CD14-positive monocyte (primary cell): ENCODE measurements around the gene SMARCB1. TPM values are rescaled to one million over a fixed set of nuclear protein-coding genes. Genes with fewer than 3 reads are reported as not detected.

Experiments
- DNase-seq, 3 donors: peaks; one replicate each; pipeline ENCODE4 v3.0.0-alpha.2; 2011 to 2022
- H2AFZ ChIP-seq: 2 replicates; pipeline ENCODE4 v1.6.0; 2012; ENCODE audit warnings: mild to moderate bottlenecking, low read depth, low read length, inconsistent platforms; ENCODE audit not compliant: insufficient read depth, poor library complexity, severe bottlenecking
- H3K27ac ChIP-seq, 2 donors: 1 replicate in 1 of 2; 2 replicates in 1 of 2; pipeline ENCODE4 v1.5.1; 2012 to 2013; ENCODE audit warnings: low read length in 2 of 2, control low read depth in 1 of 2, inconsistent platforms in 1 of 2, low read depth in 1 of 2, mild to moderate bottlenecking in 1 of 2
- H3K27me3 ChIP-seq, 2 donors: one replicate each; pipeline versions ENCODE4 v1.6.0 to v1.6.1; 2011 to 2013; ENCODE audit warnings: low read length in 2 of 2; ENCODE audit not compliant: control insufficient read depth in 2 of 2, insufficient read depth in 2 of 2
- H3K36me3 ChIP-seq, 2 donors: replicated peaks in 1 of 2; 1 replicate in 1 of 2; 2 replicates in 1 of 2; pipeline versions ENCODE4 v1.5.1 to v1.6.1; 2012 to 2013; ENCODE audit warnings: low read length in 2 of 2, control low read depth in 1 of 2, inconsistent platforms in 1 of 2, mild to moderate bottlenecking in 1 of 2; ENCODE audit not compliant: insufficient read depth in 2 of 2, control insufficient read depth in 1 of 2
- H3K4me1 ChIP-seq, 2 donors: 1 replicate in 1 of 2; 2 replicates in 1 of 2; pipeline versions ENCODE4 v1.5.1 to v1.6.1; 2012 to 2013; ENCODE audit warnings: low read length in 2 of 2, control low read depth in 1 of 2, inconsistent platforms in 1 of 2, mild to moderate bottlenecking in 1 of 2, moderate library complexity in 1 of 2; ENCODE audit not compliant: insufficient read depth in 2 of 2, control insufficient read depth in 1 of 2
- H3K4me2 ChIP-seq: replicated peaks from 2 replicates; pipeline ENCODE3; 2012; ENCODE audit warnings: low read length, moderate library complexity, mild to moderate bottlenecking; ENCODE audit not compliant: poor library complexity, severe bottlenecking; ENCODE audit errors: extremely low read depth
- H3K4me3 ChIP-seq, 3 experiments: fragments of 200-600 bp in 1 of 3; sonication (generic) in 1 of 3; replicated peaks in 1 of 3; 1 replicate in 2 of 3; 2 replicates in 1 of 3; pipeline ENCODE4 v1.5.1; 2011 to 2013; ENCODE audit warnings: low read length in 3 of 3, mild to moderate bottlenecking in 3 of 3, control low read depth in 2 of 3, low read depth in 2 of 3, inconsistent platforms in 1 of 3, moderate library complexity in 1 of 3
- H3K79me2 ChIP-seq: 2 replicates; pipeline ENCODE4 v1.6.0; 2012; ENCODE audit warnings: mild to moderate bottlenecking, control low read depth, inconsistent platforms, low read length, moderate library complexity; ENCODE audit not compliant: insufficient read depth
- H3K9ac ChIP-seq: 2 replicates; pipeline ENCODE4 v1.6.0; 2017; ENCODE audit warnings: low read length, mild to moderate bottlenecking; ENCODE audit not compliant: insufficient read depth, poor library complexity, severe bottlenecking
- H3K9me3 ChIP-seq, 2 donors: replicated peaks in 1 of 2; 1 replicate in 1 of 2; 2 replicates in 1 of 2; pipeline versions ENCODE4 v1.5.1 to v1.6.1; 2012 to 2013; ENCODE audit warnings: low read length in 2 of 2, control low read depth in 1 of 2; ENCODE audit not compliant: control insufficient read depth in 1 of 2, insufficient read depth in 1 of 2
- H4K20me1 ChIP-seq: 2 replicates; pipeline ENCODE4 v1.6.0; 2012; ENCODE audit warnings: mild to moderate bottlenecking, low read length, control low read depth, moderate library complexity; ENCODE audit not compliant: insufficient read depth
- H3K27ac Mint-ChIP-seq, 7 donors: one replicate each; pipeline ENCODE4 v1.8.0; 2020; ENCODE audit warnings: mild to moderate bottlenecking in 7 of 7, mixed read lengths in 7 of 7, moderate library complexity in 6 of 7, inconsistent platforms in 2 of 7
- H3K27me3 Mint-ChIP-seq, 3 donors: one replicate each; pipeline ENCODE4 v1.8.0; 2021 to 2022; ENCODE audit warnings: low read depth in 3 of 3, mild to moderate bottlenecking in 3 of 3, mixed read lengths in 3 of 3, moderate library complexity in 3 of 3, inconsistent platforms in 1 of 3
- H3K36me3 Mint-ChIP-seq, 2 donors: one replicate each; pipeline ENCODE4 v1.8.0; 2020; ENCODE audit warnings: mixed read lengths in 2 of 2, inconsistent platforms in 1 of 2, mild to moderate bottlenecking in 1 of 2
- H3K4me1 Mint-ChIP-seq: one replicate; pipeline ENCODE4 v1.8.0; 2020; ENCODE audit warnings: mild to moderate bottlenecking, mixed read lengths
- H3K4me3 Mint-ChIP-seq, 2 donors: one replicate each; pipeline ENCODE4 v1.8.0; 2020; ENCODE audit warnings: mild to moderate bottlenecking in 2 of 2, mixed read lengths in 2 of 2, moderate library complexity in 1 of 2
- H3K9me3 Mint-ChIP-seq, 7 donors: one replicate each; pipeline ENCODE4 v1.8.0; 2020 to 2022; ENCODE audit warnings: mixed read lengths in 7 of 7, mild to moderate bottlenecking in 6 of 7, moderate library complexity in 6 of 7, inconsistent platforms in 2 of 7
- WGBS: methylation state at CpG from one replicate; pipeline ENCODE4 v1.1.5; 2013; ENCODE audit warnings: missing lambda C conversion rate; ENCODE audit not compliant: insufficient coverage; 5-methylcytosine and 5-hydroxymethylcytosine counted together
- intact Hi-C, 2 donors: fragments of 100-400 bp; cut with micrococcal nuclease; formaldehyde crosslinking; loops; one replicate each; pipeline versions ENCODE4 v1.15.0 to v1.15.1; 2023
- polyA plus RNA-seq, 3 donors: library from polyadenylated mRNA; depleted of rRNA in 1 of 3; unstranded in 2 of 3; stranded (reverse) in 1 of 3; fragments of 300-500 nt in 2 of 3; fragments of >200 nt in 1 of 3; fragmentation: Illumina TruSeq in 2 of 3; gene quantifications; 1 replicate in 2 of 3; 2 replicates in 1 of 3; pipeline ENCODE4 v1.2.3, GENCODE V29; 2012 to 2021
- TF ChIP-seq, protein P1 (sequence below): fragments of 200-600 bp; IDR thresholded peaks from one replicate; pipeline ENCODE4 v1.8.0; 2022; ENCODE audit warnings: antibody characterized with exemption, mild to moderate bottlenecking

SMARCB1 gene
- polyA plus RNA-seq, 3 donors = 30.3 to 71.8 (median 31.5) TPM

- Histone ChIP-seq H3K36me3 (no peaks in the 10 kb centered on the region), H3K4me1 (peaks cover 16 to 18% of the 10 kb centered on the region in 2 donors), H2AFZ (peak overlapping the region; percentile 99), H3K9me3 (no peaks in the 10 kb centered on the region), H4K20me1 (no peaks in the 10 kb centered on the region), H3K27ac (peak overlapping the region; percentile 66), H3K27me3 (no peaks in the 10 kb centered on the region), H3K9ac (peak overlapping the region; percentile 77), H3K79me2 (no peaks in the 10 kb centered on the region), H3K4me3 (peak overlapping the region; percentile 50 to 89 (median 60)), H3K4me2 (peak overlapping the region; percentile 100)
- H3K9me3 Mint-ChIP-seq = no peaks in the 10 kb centered on the region
- intact Hi-C loops = no loop called here
- H3K27ac Mint-ChIP-seq = peak overlapping the region; percentile 58 to 90 (median 88)
- H3K4me1 Mint-ChIP-seq = peaks cover 16% of the 10 kb centered on the region
- DNase-seq = peak; percentile 40 to 66 (median 42)
- H3K36me3 Mint-ChIP-seq = no peaks in the 10 kb centered on the region
- WGBS = 2% methylated on average over 50 of the region's 58 CpGs
- H3K27me3 Mint-ChIP-seq = peaks cover 0 to 5% (median 2%) of the 10 kb centered on the region in 3 donors
- TF ChIP-seq, protein P1, sequence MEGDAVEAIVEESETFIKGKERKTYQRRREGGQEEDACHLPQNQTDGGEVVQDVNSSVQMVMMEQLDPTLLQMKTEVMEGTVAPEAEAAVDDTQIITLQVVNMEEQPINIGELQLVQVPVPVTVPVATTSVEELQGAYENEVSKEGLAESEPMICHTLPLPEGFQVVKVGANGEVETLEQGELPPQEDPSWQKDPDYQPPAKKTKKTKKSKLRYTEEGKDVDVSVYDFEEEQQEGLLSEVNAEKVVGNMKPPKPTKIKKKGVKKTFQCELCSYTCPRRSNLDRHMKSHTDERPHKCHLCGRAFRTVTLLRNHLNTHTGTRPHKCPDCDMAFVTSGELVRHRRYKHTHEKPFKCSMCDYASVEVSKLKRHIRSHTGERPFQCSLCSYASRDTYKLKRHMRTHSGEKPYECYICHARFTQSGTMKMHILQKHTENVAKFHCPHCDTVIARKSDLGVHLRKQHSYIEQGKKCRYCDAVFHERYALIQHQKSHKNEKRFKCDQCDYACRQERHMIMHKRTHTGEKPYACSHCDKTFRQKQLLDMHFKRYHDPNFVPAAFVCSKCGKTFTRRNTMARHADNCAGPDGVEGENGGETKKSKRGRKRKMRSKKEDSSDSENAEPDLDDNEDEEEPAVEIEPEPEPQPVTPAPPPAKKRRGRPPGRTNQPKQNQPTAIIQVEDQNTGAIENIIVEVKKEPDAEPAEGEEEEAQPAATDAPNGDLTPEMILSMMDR = no peak
- H3K4me3 Mint-ChIP-seq = peak overlapping the region; percentile 90 to 97
Observed at GRCh38 chr22:23856721-23857605, 70.2 kb downstream of the SMARCB1 start.

DNA sequence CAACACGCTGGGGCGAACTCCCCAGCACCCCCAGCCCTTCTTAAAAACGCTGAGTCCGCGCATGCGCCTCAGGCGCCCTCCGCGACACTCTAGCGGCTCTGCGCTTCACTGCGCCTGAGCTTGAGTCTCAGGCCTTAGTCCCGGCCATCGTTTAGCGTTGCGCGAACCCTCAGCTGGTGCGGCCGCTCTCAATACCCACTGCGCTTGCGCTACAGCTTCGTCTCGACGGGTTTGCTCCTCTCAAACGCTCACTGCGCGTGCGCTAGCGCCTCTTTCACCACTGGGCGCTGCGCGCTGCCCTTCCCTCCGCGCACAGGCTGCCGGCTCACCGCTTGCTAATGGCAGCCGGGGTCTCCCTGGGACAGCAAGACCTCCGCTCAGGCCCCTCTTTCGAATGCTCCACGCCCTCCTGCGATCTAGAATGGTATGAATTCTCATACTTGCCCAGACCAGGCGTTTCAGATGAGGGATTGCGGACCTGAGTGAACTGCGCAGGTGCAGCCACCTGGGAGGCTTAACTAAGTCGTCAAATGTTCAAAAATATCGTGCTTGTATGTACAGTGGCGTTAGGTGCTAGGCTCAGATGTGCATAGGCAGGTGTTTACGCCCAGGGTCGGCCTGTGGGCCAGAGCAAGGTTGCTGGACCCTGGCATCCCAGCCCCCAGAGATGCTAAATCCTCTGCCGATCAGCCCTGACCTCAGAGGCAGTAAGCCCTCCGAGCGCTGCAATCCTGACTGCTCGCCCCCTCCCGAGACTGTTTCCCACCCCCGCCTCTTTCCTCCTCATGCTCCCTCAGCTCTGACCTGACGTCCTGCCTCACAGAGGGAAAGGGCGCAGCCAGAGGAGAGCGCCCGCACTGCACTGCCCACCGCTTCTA lies 71.1 kb downstream of the SMARCB1 start, which contains the start of gene SLC2A11:
TSS of gene SLC2A11 (plus strand) at position 270 of the 878 bp plus-strand sequence. CDS start at position 395, 125 bp downstream.
- Histone ChIP-seq H2AFZ (peak within 1 kb of the TSS; percentile 99), H3K79me2 (no peaks in the 10 kb centered on the region), H4K20me1 (no peaks in the 10 kb centered on the region), H3K9ac (peak within 1 kb of the TSS; percentile 77), H3K36me3 (no peaks in the 10 kb centered on the region), H3K4me2 (peak within 1 kb of the TSS; percentile 100), H3K27me3 (no peaks in the 10 kb centered on the region), H3K4me1 (peaks cover 16 to 18% of the 10 kb centered on the region in 2 donors), H3K27ac (peak within 1 kb of the TSS; percentile 66), H3K4me3 (peak within 1 kb of the TSS; percentile 50 to 89 (median 60)), H3K9me3 (no peaks in the 10 kb centered on the region)
- WGBS = under 1% methylated on average over 50 of the region's 60 CpGs
- Mint-ChIP-seq H3K27me3 (peaks cover 0 to 5% (median 2%) of the 10 kb centered on the region in 3 donors), H3K27ac (peak within 1 kb of the TSS; percentile 58 to 90 (median 88)), H3K4me1 (peaks cover 16% of the 10 kb centered on the region), H3K36me3 (no peaks in the 10 kb centered on the region), H3K9me3 (no peaks in the 10 kb centered on the region), H3K4me3 (peak within 1 kb of the TSS; percentile 90 to 97)
- intact Hi-C loops = no loop called here
- DNase-seq = peak; percentile 98 to 100 (median 98)
- TF ChIP-seq, protein P1 = no peak
